Measurements from ENCODE around the gene TRIML2. TPM values are rescaled to one million over a fixed set of nuclear protein-coding genes. Genes with fewer than 3 reads are reported as not detected.
"Not testable (repeated sequence)": the region's sequence is repeated elsewhere in the genome, so short reads cannot be mapped to it uniquely, and the experiment has no call there.

Gene TRIML2
- total RNA-seq, 1 experiment from 2014 or later = not detected

GRCh38 chr4:188107931-188108843 lies 1.2 kb downstream of the TRIML2 start:
- DNase-seq (ENCODE audit: low read depth) = peak; percentile 15

DNA sequence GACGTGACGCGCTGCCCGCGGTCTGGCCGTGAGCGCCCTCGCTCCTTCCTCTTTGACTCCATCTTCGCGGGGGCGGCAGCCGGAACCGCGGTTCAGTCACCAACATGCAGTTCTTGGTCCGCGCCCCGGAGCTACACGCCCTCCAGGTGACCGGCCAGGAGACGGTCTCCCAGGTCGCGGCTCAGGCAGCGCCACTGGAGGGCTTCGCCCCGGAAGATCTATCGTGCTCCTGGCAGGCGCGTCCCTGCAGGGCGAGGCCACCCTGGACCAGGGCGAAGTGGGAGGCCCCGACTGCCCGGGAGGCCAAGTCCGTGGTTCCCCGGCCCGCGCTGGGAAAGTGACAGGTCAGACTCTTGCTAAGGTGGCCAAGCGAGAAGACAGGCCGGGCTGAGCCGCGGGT lies 2.9 kb downstream of the TRIML2 start:
- DNase-seq (ENCODE audit: low read depth) = no peak

DNA sequence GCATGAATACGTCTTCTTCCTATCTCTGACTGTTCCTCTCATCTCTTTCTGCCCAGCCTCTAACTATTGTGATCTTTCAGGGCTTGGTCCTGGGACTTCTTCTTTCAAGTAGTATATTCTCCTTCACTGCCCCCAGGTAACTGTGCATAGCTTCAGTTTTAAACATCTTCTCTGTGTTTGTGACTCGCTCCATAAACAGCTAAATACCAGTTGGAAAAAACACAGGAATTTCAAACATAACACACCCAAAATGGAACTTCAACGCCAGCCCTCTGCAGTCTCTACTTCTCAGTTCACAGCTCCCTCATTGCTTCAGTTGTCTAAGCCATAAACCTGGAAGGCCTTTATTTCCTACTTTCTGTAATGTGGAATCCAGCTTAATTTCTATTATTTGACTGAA lies 16.6 kb downstream of the TRIML2 start:
- DNase-seq (ENCODE audit: low read depth) = no peak

DNA sequence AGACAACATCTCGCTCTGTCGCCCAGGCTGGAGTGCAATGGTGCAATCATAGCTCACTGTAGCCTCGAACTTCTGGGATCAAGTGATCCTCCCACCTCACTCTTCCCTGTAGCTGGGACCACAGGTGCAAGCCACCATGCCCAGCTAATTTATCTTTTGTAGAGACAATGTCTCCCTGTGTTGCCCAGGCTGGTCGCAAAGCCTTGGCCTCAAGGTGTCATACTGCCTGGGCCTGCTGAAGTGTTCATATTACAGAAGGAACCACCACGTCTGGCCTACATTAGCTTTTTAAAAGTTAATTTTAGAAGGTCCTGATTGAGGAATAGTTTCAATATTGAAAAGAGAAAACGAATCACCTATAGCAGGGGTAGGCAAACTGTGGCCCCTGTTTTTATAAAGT lies 22.5 kb downstream of the TRIML2 start:
- no peak for DNase-seq (ENCODE audit: low read depth)

DNA sequence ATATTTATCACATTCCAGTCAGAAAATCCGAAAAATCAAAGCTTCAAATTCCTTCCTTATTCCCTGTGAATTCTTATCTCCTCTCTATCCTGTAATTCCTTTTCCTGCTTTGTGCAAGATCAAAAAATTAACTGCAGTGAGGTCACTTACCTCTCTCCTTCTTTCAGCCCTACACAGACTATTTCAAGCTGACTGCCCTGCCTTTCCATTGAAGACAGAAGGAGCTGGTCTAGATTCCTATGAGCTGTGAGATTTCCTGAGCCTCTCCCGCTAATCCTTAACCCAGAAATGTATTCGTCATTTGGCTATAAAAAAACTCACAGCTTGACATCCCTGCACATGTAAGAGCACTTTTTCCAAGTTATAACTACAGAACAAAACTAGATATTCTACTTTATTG lies 26.6 kb downstream of the TRIML2 start:
- DNase-seq (ENCODE audit: low read depth) = no peak

- no peak for DNase-seq (ENCODE audit: low read depth)
Observed at GRCh38 chr4:188078116-188078515, 31.3 kb downstream of the TRIML2 start.

- DNase-seq (ENCODE audit: low read depth) = no peak
Observed at GRCh38 chr4:188076169-188076568, 33.2 kb downstream of the TRIML2 start.

- no peak for DNase-seq (ENCODE audit: low read depth)
Observed at GRCh38 chr4:188061083-188061482, 48.3 kb downstream of the TRIML2 start.

GRCh38 chr4:188053302-188053701 lies 56.1 kb downstream of the TRIML2 start:
- no peak for DNase-seq (ENCODE audit: low read depth)

GRCh38 chr4:188046657-188047056 lies 62.7 kb downstream of the TRIML2 start:
- no peak for DNase-seq (ENCODE audit: low read depth)

GRCh38 chr4:188045461-188045860 lies 63.9 kb downstream of the TRIML2 start:
- not testable (repeated sequence) for DNase-seq (ENCODE audit: low read depth)

GRCh38 chr4:188043154-188043553 lies 66.2 kb downstream of the TRIML2 start:
- no peak for DNase-seq (ENCODE audit: low read depth)

GRCh38 chr4:188042191-188042590 lies 67.2 kb downstream of the TRIML2 start:
- DNase-seq (ENCODE audit: low read depth) = no peak

DNA sequence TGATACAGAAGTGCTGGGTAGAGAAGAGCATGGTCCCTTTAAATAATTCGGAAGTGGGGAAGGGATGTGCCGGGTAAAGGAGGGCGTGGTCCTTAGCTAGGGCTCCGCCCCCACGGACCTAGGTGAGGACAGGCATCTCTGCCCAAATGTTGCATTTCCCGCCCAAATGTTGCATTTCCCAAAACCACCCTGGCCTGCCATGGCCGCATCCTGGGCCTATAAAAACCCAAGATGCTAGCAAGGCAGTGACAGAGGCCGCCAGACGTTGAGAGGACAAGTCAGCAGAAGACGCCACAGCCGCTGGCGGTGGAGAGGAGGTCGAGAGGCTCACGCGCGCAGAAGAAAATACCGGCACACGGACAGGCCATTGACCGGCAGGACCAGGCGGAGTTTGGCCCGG lies 67.7 kb downstream of the TRIML2 start:
- no peak for DNase-seq (ENCODE audit: low read depth)

Other genes with a start within 250 kb of the TRIML2 start
- gene ZFP42, start 113.8 kb downstream of the TRIML2 start, total RNA-seq (2014; rRNA removed; shearing (Covaris generic)) = 0.24 TPM in 1 of 2 replicates, not detected in the other
- not detected in 2 replicates for gene TRIML1, start 29.8 kb upstream of the TRIML2 start, total RNA-seq (2014; rRNA removed; shearing (Covaris generic))

Data from RPMI7951 (cell line).